DMS79 treated with DMSO at 0.1 percent for 48 hours (cell line): ENCODE data around the gene OGFOD1.

ENCODE experiments used
- DNase-seq: peaks from one replicate; lab custom pipeline; 2025; lab: John Stamatoyannopoulos, UW

Gene OGFOD1

DNA sequence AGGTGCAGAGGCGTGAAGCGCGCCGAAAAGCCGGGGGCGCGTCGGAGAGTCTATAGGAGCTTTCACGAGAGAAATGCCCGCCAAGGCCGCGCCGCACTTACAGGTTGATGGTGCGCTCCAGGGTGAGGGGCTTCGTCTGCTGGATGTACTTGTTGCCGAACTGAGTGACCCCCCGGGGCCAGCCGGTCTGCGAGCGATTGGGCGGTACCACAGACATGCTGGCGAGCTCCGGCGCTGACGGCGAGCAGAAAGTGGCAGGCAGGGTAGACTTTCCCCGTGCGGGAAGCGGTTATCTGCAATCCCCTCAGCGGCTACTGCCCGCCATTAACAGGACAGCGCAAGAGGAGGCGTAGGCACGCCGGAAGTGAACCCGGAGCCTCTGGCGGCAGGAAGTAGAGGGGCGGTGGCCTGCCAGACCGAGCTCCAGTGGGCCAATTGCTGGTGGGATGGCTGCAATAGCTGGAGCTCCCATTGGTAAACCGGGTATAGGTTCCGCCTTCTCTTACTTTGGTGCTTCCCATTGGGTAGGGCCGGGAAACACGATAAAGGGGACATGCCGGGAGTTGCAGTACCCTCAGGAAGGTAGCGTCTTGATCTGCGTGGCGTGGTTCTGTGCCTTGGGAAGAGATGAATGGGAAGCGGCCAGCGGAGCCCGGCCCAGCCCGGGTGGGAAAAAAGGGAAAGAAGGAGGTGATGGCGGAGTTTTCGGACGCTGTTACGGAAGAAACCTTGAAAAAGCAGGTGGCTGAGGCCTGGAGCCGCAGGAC, at the start of gene OGFOD1, which contains the start of gene NUDT21:
OGFOD1 (plus strand) TSS at position 569 of the 767 bp plus-strand sequence; CDS start at position 628, 59 bp downstream.
NUDT21 (minus strand) TSS at position 347 of the 767 bp plus-strand sequence; CDS start at position 217, 130 bp downstream.
- DNase-seq = peak; percentile 87

DNA sequence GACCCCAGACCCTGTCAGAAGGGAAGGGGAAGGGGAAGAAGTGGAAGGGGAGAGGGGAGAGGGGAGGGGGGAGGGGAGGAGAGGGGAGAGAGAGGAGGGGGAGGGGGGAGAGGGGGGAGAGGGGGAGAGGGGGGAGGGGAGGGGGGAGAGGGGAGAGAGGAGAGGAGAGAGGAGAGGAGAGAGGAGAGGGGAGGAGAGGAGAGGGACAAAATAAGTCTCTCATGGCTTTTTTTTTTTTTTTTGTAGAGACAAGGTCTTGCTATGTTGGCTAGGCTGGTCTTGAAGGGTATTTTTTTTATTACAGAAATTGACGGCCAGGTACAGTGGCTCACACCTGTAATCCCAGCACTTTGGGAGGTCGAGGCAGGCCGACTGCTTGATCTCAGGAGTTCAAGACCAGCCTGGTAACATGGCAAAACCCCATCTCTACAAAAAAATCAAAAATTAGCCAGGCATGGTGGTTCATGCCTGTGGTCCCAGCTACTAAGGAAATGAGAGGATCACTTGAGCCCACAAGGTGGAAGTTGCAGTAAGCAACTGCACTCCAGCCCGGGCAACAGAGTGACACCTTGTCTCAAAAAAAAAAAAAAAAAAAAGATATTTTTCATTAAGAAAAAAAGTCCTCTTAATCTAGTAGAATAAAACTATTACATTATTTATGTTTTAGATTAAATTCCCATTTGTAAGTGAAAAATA, 45.2 kb upstream of the OGFOD1 start:
- DNase-seq = no peak

DNA sequence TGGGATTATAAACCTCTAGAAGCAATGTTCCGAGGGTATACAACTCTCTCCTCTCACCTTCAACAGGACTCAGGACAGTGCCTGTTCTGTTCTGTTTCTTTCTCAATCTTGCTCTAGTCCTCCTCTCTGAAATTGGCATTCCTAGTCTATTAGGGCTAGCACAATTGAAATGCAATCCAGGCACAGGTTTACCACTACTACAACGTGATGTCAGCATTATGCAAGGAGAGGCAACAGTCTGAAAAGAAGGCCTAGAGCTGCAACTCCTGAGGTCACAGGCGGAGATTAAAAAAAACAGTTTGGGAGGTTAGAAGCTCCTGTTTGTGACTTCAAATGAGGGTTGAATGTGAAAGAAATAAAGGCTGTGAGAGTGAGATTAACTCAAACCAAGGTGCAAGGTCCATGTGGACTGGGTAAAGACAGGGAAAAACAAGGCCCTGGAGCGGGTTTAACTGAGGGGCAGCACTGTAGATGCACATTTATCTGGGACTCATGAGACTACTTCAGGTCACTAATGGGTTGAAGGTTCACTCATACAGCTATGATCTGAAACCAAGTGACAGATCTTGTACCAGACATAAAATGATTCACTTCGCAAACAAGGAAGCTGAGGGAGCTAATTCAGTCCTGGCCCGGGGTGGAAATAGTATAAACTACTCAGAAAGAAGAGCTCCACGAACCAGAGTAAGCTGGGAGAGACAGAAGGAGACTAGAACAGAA, 42.8 kb upstream of the OGFOD1 start:
- no peak for DNase-seq

DNA sequence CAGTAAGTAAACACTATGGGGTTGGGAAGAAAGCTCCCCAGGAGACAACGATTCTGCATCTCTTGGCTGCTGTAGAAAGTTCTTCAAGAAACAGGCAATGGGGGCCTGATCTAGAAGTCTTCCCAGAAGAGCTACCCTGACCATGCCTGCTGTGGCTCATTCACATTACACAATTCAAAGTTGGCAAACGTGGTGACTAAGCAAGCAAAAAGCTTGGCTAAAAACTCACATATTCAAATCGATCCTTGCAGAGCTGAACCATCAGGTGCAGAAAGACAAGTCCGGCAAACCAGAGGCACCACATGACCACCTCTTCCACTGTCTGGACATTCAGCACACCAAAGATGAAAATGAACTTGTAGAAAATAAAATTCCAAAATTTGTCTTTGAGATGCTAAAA, 42.2 kb upstream of the OGFOD1 start:
- no peak for DNase-seq

DNA sequence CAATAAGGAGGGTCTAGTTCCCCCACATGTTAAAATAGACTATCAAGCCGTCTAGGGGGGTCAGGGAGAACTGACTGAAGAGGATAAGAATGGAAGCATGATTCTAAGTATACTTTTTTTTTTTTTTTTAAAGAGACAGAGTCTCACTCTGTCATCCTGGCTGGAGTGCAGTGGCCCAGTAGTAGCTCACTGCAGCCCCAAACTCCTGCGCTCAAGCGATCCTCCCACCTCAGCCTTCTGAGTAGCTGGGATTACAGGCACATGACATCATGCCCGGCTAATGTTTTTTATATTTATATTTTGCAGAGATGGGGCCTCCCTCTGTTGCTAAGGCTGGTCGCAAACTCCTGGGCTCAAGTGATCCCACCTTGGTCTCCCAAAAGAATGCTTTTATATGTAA, 40.2 kb upstream of the OGFOD1 start:
- DNase-seq = no peak

DNA sequence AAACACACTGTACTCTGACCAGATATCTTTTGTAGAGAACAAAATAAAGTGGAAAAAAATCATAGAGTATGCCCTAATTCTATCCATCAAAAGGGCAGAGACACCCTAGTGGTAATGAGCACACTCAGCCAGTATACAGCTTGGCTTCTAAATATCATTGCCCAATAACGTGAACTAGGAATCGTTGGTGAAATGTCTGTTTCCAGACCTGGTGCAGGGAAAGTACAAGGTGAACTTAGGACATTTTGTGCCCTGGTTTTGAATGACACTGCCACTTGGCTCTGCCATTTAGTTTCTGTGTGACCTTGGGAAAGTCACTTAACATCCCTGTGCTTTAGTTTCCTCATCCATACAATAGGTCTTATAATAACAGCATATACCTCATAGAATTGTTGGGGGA, 39.7 kb upstream of the OGFOD1 start:
- DNase-seq = no peak

DNA sequence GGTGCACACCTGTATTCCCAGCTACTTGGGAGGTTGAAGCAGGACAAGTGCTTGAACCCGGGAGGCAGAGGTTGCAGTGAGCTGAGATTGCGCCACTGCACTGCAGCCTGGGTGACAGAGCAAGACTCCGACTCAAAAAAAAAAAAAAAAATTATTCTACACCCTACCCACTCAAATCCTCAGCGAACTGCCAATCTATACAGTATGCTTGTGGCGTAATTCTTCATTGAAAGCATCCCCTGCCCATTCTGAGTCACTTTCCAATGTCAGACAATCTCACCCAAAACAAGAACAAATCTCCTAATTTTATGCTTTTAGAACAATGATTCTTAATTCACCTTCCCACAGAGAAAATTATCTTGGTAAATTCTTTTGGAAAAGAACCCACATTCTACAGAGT, 38.0 kb upstream of the OGFOD1 start:
- no peak for DNase-seq

DNA sequence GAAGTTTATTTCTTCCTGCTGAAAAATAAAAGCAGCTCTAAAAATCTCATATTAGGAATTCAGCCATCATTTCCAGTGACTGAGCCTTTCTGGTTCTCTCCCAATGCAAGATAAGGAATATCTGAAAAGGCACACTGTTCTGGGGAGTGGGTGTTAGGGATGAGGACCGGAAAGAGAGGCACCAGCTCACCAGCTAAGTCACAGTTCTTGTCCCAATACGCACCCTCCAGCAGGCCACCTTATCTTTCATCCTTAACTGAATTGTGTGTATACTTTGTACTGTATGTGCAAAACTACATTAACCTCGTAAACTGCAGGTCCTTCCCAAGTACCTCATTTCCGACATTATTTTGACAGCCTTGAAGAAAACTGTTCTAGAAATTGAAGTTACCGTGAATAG, 37.0 kb upstream of the OGFOD1 start:
- DNase-seq = no peak

DNA sequence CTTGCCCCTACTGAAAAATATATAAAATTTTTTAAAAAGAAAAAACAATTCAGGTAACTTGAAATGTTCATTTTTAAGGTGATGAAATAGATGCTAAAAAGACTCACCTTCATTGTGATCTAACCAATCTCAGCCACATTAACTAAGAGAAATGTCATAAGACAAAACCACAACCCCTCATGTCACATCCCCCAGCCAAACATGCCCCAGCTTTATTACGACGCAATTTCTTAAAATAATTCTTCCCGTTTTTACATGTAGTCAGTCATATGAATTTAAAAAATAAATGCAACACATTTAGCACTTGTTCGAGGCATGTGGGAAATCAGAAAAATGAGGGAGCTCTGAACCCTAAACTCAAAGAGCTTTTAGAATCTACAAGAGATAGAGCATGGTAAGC, 35.5 kb upstream of the OGFOD1 start:
- no peak for DNase-seq

DNA sequence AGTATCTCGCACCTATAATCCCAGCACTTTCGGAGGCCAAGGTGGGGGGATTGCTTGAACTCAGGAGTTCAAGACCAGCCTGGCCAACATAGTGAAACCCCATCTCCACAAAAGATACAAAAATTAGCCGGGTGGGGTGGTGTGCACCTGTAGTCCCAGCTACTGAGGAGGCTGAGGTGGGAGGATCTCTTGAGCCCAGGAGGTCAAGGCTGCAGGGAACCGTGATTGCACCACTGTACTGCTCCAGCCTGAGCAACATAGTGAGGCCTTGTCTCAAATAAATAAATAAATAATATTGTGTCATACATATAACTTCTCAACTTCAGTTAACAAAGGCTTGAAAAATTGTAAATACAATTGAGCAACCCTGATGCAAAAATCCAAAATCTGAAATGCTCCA, 34.2 kb upstream of the OGFOD1 start:
- no peak for DNase-seq

DNA sequence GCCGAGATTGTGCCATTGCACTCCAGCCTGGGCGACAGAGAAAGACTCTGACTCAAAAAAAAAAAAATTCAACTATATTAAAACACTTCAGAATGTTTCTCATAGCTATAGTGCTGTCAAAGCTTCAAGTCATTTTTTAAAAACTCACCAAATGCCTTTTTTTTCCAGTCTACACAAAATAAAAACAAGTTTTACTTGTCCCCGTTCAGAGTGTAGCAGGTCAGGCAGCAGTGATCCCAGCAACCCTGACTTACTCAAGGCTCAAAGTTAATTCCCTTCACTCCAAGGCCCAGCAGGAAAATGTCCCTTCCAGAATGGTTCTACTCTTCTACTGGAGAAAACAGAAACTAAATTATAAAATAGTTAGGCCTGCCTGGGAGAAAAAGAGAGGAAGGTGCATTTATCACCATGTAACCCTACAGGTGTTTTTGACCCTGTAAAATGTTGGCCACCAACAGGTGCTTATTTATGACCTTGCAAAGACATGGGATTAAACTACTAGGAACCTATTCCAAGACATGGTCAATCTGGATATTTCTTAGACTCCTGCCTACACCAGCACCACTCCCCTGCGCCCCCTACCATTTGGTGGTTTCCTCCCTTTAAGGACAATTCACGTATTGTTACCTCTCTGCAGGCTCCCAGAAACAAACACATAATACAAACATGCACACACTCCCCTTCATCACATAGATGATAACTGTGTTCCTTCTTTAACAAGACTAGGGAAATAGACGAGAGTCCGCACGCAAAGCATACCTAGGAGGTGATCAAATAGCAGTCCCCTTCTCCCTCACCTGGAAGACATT, 31.4 kb upstream of the OGFOD1 start:
- no peak for DNase-seq

DNA sequence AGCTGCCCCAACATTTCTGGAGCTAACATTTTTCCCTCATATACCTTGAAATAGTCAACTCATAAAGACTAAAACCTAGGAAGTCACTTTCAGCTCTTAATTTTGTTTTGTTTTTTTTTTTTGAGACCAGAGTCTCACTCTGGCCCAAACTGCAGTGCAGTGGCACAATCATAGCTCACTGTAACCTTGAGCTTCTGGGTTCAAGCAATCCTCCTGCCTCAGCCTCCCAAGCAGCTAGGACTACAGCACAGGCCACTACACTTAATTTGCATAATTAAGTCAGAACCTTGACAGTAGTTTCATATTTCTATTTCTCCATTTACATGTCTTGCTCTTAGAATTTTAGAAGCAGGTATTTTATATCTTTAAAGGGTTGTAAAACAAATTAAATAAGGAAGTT, 30.7 kb upstream of the OGFOD1 start:
- DNase-seq = no peak

DNA sequence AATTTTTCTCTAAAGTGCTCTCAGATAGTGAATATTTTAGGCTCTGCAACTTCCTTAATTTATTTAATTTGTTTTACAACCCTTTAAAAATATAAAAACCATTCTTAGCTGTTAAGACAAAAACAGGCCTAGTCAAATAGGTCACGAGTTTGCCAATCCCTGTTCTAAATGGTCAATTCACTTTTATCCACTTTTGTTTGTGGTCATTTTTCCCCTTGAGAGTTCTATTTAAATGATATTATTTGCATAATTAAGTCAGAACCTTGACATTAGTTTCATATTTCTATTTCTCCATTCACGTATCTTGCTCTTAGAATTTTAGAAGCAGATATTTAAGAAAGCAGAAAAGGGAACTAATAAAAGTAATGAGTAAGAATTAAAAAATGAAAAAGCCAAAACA, 30.0 kb upstream of the OGFOD1 start:
- no peak for DNase-seq

DNA sequence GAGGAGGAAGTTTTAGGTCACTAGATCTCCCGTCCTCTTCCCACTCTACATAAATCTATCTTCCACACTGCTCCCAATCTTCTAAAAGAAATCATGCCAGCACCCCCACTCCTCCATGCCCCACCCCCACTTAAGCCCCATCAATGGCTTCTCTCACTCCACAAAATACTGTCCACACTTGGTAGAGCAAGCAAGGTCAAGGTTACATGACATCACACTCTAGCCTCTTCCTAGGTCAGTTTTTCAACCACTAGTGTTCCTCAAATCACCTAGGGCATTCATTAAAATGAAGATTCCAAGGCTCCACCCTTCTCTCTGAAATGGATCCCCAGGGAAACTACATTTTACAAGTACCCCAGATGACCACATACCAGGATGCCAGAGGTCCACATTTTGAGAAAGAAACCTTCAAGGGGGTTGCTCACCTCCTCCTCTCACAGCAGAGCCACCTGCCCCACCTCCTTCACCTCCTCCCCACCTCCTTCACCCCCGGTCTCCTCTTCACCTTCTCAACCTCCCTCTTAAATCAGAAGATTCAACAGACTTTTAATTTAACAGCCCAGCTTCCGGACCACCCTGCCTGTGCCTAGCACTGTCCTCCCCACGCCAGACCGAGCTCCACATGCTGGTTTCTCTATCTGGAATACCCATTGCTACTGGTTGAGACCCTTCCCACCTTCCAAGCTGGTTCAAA, 29.2 kb upstream of the OGFOD1 start:
- no peak for DNase-seq

DNA sequence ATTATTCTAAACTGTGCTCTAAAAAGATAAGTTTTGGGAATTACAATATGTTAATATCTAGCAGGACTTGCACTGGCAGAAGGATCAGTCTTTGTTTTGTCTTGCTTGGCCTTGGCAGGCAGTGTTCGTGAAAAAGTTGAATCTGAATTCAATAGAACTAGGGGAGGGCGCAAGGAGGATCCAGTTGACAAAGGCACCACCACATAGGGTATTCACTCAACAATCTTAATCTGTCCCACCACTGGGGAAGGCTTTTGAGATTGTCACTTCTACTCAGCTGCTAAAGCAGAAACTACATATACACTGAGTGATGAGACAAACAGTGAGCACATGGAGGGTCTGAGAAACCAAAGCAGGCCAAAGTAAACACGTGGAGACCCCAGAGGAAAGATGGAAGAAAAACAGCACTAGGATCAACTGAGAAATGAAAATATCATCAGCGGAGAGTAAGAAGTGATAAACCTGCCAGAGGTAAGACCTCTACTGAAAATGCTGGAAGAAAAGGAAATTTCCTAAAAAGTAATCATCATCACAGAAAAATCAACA, 28.4 kb upstream of the OGFOD1 start:
- DNase-seq = no peak

DNA sequence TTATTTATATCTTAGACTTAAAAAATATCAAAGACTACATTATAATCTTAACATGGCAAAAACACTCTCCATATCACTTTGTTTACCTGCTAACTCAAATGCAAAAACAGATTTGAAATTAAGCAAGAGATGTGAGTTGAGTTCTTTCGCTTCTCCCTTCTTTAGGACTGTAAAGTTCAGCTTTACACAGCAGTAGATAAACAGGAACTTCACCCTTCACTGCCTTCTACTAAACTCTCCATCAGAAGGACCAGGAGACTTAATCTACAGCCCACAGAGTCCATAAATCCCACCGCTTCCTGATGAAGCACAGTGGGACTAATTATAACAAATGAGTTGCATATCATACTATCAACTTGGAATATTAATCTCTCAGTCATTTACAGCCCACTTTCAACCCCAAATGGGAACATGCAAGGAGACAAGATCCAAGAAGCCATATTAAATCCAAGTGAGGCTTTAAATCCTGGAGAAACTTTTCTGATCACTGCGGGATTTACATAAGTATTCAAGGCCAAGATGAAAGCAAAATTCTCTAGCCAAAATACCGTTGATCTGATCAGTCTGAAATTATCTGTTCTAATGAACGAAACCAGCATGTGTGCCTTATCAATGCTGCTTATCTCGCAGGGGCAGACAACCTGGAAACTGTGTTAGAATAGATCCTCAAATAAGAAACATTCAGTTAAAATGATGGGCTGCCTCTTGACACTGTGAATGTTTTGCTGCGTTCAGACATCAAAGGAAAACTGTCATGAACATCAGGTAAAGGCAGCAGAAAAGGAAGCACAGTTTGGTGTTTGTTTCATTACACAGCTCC, 27.6 kb upstream of the OGFOD1 start:
- no peak for DNase-seq

DNA sequence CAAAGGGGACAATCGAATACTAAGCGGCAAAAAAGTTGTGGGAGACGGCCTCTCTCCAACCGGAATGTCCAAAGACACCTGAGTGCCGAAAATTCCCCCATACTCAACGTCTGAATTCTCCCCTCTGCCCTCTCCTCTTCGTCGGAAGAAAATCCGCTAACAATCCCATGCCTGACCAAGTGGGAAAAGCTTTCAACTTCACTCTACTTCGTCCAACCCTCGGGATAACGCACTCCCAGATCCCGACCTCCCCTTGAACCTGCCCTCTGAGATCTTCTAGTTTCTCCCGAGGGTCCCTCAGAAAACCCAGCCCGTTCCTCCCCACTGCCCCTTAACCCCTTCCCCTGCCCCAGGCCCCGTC, 27.0 kb upstream of the OGFOD1 start:
- no peak for DNase-seq

DNA sequence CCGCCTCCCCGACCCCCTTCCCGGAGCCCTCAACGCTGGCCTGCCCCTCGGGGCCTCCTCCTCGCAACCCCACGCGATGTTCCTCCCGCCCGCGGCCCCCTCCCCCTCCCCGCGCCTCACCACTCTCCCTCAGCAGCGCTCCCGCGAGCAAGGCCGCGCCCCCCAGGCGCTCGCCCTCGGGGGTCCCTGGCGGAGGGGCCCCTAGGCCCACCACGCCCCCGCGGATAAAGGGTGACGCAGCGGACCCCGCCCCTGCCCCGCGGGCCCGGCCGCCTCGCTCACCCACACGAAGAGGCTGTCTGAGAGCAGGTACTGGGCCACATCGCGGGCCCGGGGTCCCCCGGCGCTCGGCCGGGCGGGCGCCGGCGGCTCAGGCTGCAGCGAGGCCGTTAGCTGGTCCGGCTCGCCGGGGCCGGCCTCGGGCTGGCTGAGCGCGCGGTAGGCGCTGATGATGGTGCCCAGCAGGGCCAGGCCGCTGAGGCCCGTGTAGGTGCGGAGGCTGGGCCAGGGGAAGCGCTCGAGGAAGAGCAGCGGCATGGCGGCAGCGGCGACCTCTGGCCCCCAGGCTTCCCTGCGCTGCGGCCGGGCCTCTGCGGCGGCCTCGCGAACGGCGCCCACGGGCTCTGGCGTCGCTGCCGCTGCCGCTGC, 26.4 kb upstream of the OGFOD1 start:
- DNase-seq = no peak

DNA sequence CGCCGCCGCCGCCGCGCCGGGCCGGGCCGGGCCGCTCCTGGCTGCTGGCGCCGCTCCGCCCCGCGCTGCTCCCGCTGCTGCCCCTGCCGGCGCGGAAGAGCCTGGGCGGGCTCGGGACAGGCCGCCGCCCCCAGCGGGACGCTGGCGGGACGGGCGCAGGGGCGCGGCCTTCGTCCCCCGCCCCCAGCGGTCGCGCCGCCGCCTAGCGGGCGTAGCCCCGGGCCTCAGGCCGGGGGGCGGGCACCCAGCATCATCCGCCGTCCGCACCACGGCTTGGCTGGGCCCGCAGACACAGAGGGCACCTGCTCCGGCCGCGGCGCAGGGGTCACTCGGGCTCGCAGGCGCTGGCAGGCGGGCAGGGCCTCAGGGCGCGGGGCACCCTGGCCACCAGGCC, 25.9 kb upstream of the OGFOD1 start, which contains the start of gene AMFR:
AMFR (minus strand) TSS at position 107 of the 394 bp plus-strand sequence. CDS start 218 bp downstream, outside the sequence.
- no peak for DNase-seq

DNA sequence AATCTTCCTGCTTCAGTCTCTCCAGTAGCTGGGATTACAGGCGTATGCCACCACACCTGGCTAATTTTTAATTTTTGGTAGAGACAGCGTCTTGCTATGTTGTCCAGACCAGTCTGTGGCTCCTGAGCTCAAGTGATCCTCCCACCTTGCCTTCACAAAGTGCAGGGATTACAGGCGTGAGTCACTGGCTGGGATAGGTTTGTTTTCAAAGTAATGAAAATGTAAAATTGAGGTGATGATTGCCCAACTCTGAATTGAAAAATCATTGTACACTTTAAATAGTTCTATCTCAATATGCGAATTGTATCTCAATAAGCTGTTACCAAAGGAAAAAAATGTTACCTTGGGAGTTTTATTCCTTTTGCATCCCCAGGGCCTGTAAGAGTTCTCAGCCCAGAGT, 24.8 kb upstream of the OGFOD1 start:
- DNase-seq = no peak
